Sciatic nerve (tissue), 2 donors: ENCODE results near the gene RGS9BP. TPM values are rescaled to one million over a fixed set of nuclear protein-coding genes. Genes with fewer than 3 reads are reported as not detected.
A peak's percentile ranks its signal among the peaks of the same experiment; 100 is the strongest.
"Not testable (repeated sequence)": the region's sequence is repeated elsewhere in the genome, so short reads cannot be mapped to it uniquely, and the experiment has no call there.

Source experiments
- ATAC-seq: fragments of 200-7000 bp; cut with Tn5 transposase; one replicate; pipeline ENCODE4 v1.9.1; 2020; ENCODE audit warnings: mild to moderate bottlenecking, moderate library complexity
- DNase-seq: peaks from one replicate; pipeline ENCODE4 v3.0.0-alpha.2; 2020; ENCODE audit warnings: low spot score
- intact Hi-C: fragments of 100-400 bp; cut with DNase I; formaldehyde crosslinking; loops from one replicate; pipeline ENCODE4 v1.14.2; 2022
- total RNA-seq: library from RNA; stranded (reverse); fragmentation: NEBNext Ultra II Directional; extraction: Animal tissue kit (Norgen Biotek cat#: 25700); gene quantifications from one replicate; pipeline ENCODE4 v1.2.1, GENCODE V29; 2021
- donor health status: DM: no; HTN: no; CAD: no.
- donor health status: DM: no; HTN: no; CAD: no.

The RGS9BP gene, protein sequence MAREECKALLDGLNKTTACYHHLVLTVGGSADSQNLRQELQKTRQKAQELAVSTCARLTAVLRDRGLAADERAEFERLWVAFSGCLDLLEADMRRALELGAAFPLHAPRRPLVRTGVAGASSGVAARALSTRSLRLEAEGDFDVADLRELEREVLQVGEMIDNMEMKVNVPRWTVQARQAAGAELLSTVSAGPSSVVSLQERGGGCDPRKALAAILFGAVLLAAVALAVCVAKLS
- total RNA-seq: 0.13 TPM

DNA sequence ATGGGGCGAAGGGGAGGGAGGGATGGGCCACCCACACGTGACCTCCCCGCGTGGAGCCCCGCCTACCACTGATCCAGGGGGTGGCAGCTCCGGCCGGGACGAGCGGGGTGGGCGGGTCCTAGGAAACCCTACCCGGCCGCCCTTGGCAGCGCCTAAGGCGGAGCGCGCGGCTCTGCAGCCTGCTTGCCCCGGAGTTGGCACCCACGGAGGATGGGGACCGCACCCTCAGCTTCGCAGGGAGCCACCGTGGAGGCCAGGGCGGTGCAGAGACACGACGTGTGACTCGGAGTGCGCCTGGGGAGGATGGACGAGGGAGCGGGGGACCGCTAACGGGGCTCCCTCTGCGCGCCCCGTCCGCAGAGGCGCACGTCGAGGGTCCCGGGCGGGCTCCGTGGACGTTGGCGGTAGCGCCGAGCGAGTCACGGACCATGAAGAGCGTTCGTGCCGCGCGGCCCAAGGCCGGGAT, at the start of gene RGS9BP:
TSS of gene RGS9BP (plus strand) at position 129 of the 466 bp plus-strand sequence. CDS start 416 bp downstream, outside the sequence.
- ATAC-seq: peak; percentile 91

DNA sequence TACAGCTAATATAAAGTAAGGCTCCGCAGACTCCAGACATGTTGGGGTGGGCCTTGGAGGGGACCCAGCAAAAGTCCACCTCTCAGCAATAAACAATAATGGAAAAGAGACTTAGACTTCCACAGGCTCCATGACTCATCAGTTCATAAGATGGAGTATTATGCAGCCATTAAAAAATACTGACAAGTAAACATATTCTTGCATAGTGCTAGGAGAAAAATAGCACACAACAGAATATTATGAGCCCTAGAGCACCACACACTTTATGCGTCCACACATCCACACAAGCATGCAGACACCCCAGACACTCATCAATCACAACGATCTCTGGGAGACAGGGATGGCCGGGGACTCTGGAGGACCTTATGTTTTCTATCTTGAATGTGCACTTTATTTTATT, 48.7 kb upstream of the RGS9BP start:
- ATAC-seq (no peak), DNase-seq (no peak)
- intact Hi-C loops: no loop called here

More for the DNA sequence above, at the start of gene RGS9BP:
- intact Hi-C loops: loop anchor here (10.0 kb wide), 1 partner anchor 1469 kb away; no protein-coding TSS in a partner anchor
- DNase-seq: peak; percentile 88

DNA sequence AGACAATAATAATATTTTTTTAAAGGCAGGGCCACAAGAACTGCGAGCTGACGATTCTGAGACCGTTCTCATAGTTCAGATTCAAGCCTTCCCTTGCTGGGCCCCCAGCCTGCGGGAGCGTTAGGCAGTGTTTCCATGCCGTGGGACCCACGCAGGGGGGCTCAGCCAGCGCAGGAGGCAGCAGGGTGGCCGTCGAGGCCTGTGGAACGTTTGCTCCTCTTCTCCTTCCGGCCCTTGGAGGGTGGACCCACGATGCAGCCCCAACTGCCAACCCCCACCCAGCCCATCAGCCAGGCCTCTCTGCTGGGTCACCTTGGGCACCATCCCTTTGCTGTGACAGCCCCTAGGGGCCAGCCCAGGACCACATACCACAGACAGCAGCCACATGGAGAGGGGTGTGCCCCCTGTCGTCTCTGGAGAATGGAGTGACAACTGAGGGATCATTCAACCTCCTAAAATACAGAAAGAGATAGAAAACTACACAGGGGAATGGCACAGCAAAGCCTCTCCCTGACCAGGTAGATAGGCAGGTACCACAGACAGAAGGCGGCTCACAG, 47.9 kb upstream of the RGS9BP start:
- intact Hi-C loops: no loop called here
- no peak for DNase-seq
- ATAC-seq: no peak

DNA sequence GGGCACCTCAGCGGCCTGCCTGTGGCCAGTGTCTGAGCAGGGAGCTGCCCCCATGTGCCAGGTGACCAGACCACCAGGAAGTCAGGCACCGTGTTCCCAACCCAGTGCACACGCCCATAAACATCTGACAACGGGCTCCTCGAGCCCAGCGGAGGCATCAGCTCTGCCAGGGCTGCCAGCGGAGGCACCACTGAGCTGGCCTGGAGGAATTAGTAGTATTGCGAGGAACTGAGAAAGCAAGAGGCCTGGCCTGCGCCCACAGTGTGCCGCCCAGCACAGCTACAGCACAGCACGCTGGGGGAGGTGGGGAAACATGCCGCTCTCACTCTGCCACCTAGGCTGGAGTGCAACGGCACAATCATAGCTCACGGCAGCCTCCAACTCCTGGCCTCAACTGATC, 45.3 kb upstream of the RGS9BP start:
- intact Hi-C loops: no loop called here
- no peak for ATAC-seq
- DNase-seq: no peak

DNA sequence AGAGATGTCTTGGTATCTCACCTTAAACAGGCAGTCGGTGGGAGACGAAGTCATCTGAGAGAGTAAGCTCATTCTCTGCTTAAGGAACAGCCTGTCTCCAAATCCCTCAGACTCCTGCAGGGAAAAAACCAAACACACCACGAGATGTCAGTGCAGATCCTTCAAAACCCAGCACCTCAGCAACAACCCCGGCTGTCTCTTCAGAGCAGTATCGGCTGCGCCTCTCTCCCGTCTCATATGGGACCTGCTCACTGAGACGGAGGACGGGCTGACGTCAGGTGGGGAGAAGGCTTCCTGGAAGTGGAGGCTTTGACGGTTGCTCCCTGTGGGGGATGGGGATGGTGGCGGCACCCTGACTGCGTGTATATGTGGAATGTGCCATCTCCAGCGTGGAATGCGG, 44.3 kb upstream of the RGS9BP start:
- DNase-seq: no peak
- intact Hi-C loops: no loop called here
- ATAC-seq: no peak

DNA sequence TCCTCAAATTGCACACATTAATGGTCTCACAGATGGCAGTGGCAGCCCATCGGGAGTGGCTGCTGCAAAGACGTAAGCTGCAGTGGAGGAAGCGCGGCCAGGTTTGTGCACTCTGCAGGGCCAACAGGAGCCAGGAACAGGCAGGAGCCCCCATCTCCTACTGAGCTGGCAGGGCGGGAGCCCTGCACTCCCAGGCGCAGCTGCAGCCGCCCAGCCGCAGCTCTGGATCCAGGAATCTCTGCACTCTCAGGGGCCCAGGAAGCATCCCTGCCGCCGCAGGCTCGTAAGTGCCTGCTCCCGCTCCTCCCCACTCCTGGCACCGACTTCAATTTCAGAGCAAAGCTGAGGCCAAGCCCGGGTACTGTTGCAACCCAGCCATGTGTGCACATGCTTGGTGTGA, 38.2 kb upstream of the RGS9BP start:
- DNase-seq (no peak), ATAC-seq (no peak)
- intact Hi-C loops: no loop called here

DNA sequence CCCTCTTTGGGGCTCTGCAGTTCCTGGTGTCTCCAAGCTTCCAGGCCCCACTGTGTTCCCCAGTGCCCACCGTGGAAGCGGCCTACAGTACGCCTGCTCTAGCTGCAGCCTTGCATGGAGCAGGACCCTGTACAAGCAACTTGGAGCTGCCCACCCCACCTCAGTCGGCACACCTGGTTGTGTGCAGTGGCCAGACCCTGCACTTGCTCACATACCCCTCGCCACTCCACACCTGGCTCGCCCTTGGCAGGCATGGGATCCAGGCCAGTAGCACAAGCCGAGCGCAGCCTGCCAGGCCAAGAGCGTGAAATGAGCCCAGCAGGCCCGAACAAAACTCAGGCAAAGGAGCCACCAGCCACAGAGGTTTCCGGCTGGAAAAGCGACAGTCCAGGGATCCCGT, 37.0 kb upstream of the RGS9BP start:
- DNase-seq (no peak), ATAC-seq (no peak)
- intact Hi-C loops: no loop called here

DNA sequence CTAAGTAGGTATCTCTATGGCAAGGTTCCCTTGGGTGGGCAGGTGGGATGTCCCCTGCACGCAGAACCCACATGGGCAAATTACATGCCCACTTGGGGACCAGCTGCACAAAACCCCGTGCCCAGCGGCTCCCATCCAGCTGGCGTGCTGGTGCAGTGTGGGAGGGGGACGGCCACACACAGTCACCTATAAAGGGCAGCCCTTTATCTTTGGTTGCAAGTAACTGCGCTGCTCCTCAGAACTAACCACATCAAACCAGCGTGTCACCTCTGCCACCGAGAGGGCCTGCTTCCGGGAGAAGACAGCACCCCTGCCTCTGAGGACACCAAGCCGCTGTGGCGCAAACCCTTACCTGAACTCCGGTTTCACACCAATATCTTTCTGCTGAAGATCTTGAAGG, 32.9 kb upstream of the RGS9BP start:
- intact Hi-C loops: no loop called here
- ATAC-seq (no peak), DNase-seq (no peak)

DNA sequence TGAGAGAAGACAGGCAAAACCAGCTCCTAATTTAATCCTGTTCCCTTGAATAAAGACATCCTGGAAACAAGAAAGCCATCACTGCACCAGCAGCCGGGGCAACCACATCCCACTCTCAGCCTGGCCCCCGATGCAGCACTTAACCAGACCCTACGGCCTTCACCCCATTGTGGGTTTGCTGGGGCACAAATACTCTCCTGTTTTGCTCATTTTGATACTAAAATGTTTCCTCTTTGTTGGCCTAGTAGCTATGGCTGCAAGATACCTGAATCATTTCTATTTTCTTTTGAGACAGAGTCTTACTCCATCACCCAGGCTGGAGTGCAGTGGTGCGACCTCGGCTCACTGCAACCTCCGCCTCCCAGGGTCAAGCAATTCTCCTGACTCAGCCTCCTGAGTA, 29.1 kb upstream of the RGS9BP start:
- DNase-seq (no peak), ATAC-seq (no peak)
- intact Hi-C loops: no loop called here

DNA sequence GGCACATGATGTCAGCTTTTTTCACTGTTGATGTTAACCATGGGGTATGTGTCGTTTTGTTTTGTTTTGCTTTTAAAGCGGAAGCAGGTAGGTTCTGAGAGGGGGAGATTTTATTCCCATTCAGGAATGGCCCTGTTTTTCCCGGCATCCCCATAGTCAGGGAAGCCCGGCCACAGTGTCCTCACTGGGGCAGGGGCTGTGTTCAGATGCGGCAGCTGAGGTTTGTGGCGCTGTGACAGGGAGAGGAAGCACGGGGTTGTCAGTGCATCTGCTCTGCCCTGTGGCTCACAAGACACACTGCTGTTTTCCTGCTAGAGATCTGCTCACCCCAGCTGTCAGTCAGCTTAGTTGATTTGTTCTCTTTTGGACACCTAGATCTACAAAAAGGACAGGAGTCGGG, 28.3 kb upstream of the RGS9BP start:
- DNase-seq (no peak), ATAC-seq (no peak)
- intact Hi-C loops: no loop called here

DNA sequence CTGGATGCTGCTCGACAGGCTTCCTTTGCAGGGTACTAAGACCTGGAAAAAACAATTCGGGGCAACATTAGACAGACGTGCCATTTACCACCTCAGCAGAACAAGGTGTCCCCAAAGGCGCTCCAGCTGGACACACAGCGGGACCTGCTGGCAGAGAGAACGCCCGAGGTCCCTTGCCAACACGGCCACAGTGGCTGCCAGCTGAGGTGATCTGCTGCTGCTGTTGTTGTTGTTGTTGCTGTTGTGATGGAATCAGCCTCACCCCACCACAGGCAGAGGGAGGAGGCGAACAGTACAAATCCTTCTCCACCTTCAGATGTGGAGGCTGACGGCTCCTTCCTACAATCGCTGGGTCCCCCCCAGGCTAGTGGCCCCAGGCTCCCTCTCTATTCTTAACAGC, 25.9 kb upstream of the RGS9BP start:
- DNase-seq: no peak
- no peak for ATAC-seq
- intact Hi-C loops: no loop called here

DNA sequence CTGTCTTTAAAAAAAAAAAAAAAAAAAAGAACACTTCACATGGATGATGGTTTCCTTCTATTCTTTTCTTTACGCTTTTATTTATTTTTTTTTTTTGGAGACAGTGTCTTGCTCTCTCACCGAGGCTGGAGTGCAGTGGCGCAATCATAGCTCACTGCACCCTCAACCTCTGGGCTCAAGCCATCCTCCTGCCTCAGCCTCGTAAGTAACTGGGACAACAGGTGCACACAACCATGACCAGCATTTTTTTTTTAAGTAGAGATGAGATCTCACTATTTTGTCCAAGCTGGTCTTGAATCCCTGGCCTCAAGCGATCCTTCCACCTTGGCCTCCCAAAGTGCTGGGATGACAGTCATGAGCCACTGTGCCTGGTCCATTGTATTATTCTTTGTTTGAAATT, 25.0 kb upstream of the RGS9BP start:
- ATAC-seq (no peak), DNase-seq (no peak)
- intact Hi-C loops: no loop called here

DNA sequence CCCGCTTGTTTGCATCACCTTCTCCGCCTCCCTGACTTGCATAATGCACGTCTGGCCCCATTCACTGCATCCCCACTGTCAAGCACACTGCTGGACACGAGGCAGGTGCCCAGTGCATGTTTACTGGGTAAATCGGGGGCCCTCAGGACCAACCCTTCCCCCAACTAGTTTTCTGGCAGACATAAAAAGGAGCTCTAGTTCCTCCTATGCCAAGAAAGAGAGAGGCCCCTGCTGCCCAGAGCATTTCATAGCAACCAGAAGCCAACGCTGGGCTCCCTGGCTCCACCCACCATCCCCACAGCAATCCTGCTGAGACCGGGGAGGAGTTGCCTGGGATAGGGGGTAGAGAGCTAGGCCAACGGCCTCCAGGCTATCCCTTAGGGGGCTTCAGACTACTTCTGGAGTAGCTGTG, 23.9 kb upstream of the RGS9BP start:
- intact Hi-C loops: no loop called here
- DNase-seq (no peak), ATAC-seq (peak; percentile 58)

DNA sequence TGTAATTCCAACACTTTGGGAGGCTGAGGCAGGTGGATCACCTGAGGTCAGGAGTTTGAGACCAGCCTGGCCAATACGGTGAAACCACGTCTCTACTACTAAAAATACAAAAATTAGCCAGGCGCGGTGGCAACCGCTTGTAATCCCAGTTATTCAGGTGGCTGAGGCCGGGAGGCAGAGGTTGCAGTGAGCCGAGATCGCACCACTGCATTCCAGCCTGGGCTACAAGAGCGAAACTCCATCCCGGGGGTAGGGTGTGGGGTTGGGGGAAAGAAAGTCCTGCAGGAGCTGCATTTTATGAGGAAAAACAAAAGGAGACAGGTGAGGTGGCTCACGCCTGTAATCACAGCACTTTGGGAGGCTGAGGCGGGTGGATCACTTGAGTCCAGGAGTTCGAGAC, 23.3 kb upstream of the RGS9BP start:
- ATAC-seq, intact Hi-C loops, DNase-seq: not testable (repeated sequence)

DNA sequence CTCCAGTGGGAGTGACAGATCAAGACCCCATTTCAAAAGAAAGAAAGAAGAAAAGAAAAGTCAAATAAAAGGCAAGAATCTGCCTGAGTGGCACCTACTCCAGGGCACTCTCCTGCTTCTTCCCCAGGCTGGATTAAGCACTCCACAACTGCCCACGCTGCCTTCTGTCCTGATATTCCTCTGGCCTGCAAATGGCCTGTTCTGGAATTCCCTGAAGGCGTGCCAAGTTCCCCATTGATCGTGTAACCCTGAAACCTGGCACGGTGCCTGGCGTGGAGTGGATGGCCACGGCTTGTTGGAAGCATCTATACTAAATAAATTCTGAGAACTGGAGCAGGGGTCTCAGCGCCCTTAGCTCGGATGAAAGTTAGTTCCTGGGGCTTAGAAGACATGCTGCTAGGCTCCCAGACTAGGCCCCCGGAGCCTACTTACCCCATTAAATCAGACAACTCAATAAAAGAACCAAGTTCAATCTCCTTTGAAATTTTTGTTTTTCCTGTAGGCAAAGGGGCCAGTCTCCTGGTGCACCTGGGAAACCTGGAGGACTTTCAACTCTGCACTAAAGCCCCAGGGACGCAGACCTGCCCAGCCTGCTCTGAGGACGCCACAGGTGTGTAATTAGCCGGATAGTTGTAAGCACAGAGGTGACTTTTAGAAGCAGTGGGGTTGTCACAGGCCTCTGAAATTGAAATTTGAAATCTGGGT, 22.6 kb upstream of the RGS9BP start:
- intact Hi-C loops: no loop called here
- ATAC-seq (peak; percentile 39), DNase-seq (peak; percentile 73)

DNA sequence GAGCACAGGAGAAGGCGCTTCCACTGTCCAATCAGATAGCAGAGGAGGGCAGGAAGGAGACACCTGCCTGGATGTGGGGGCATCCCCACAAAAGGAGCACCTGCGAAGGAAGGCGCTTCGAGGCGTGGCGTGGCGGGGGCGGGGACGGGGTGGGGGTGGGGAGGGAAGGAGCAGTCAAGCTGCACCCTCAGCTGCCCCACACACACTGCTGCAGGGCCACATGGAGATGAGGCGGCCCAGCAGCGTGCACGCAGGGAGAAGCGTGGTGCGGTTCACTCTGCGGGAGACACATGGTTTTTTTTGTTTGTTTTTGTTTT, 22.1 kb upstream of the RGS9BP start:
- intact Hi-C loops: no loop called here
- DNase-seq: no peak
- ATAC-seq: no peak

DNA sequence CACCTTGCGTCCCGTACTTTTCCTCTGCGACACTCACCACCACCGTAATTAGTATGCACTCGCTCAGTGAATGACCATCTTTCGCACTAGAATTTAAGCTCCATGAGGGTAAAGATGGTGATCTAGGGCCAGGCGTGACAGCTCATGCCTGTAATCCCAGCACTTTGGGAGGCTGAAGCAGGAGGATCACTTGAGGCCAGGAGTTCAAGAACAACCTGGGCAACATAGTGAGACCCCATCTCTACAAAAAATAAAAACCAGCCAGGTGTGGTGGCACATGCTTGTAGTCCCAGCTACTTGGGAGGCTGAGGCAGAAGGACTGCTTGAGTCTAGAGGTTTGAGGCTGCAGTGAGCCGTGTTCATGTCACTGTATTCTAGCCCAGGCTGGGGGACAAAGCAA, 19.3 kb upstream of the RGS9BP start:
- DNase-seq, intact Hi-C loops, ATAC-seq: not testable (repeated sequence)

DNA sequence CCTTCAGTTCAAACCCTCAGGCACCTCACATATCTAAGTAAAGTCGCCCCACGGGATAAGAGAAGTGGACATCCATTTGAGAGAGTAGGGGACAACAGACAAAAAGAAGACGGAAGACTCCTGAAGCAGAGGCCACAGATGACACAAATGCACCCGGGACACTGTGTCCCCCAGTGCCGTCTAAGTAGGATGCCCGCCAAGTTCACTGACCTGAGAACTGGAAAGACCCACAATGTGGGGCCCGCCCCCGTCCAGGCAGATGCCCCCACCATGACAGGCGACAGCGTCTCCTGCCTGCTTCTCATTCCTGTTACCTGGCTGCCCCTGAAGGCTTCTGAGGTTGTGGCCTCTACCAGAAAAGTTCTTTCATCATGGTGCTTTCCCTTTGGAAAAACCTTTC, 17.6 kb upstream of the RGS9BP start:
- ATAC-seq: no peak
- no peak for DNase-seq
- intact Hi-C loops: no loop called here

DNA sequence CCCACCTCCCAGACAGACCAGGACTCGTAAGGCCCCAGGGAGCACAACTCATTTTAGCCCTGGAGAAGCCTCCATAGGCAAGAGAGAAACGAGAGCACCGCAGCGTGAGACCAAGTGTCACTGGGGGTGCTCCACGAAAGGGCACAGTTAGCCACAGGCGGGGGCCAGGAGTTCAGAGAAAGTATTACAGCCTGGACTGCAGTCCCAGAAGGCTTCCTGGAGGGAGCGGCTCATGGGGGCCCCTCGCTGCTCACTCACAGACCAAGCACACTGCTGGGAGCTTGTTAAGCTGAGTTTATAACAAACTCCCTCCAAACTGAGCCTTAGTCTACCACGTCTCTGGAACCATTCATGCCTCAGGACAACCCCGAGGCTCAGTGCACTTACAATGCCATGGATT, 17.1 kb upstream of the RGS9BP start:
- DNase-seq: no peak
- intact Hi-C loops: no loop called here
- no peak for ATAC-seq

DNA sequence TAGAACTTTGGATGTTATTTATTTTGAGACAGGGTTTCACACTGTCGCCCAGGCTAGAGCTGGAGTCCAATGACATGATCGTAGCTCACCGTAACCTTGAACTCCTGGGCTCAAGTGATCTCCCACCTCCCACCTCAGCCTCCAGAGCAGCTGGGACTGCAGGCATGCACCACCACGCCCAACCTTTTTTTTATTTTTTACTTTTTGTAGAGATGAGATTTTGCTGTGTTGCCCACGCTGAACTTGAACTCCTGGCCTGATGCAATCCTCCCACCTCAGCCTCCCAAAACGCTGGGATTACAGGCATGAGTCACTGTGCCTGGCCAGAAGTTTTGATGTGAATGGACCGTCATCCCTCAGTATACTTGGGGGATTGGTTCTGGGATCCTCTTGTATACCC, 14.3 kb upstream of the RGS9BP start:
- DNase-seq (no peak), ATAC-seq (no peak)
- intact Hi-C loops: no loop called here

DNA sequence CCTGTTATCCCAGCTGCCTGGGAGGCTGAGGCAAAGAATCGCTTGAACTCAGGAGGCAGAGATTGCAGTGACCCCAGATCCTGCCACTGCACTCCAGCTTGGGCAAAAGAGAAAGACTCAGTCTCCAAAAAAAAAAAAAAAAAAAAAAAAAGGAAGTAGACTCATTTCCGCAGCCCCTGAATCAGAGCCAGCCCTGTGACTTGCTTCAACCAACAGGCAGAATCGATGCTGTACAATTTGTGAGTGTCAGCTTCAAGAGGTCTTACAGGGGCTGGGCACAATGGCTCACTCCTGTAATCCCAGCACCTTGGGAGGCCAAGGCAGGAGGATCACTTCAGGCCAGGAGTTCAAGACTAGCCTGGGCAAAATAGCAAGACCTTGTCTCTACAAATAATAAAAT, 13.5 kb upstream of the RGS9BP start:
- ATAC-seq (no peak), DNase-seq (no peak)
- intact Hi-C loops: no loop called here
